ENCODE data around the gene MTA1.

DNA sequence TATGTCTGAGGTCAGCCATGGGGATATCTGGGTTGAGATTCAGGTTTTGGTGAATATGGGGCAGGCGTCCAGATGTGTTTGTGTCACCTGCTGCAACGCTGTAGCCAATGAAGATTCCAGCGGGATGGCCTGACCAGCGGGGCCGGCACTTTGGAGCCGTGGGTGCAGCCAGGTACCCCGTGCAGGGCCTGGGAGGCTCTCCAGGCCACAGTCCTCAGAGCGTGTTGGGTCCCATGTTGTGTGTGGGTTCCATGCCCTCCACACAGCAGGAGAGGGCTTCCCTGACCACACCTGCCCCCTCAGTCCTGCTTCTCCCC, 24.1 kb upstream of the MTA1 start:
- TF ChIP-seq, protein P1, sequence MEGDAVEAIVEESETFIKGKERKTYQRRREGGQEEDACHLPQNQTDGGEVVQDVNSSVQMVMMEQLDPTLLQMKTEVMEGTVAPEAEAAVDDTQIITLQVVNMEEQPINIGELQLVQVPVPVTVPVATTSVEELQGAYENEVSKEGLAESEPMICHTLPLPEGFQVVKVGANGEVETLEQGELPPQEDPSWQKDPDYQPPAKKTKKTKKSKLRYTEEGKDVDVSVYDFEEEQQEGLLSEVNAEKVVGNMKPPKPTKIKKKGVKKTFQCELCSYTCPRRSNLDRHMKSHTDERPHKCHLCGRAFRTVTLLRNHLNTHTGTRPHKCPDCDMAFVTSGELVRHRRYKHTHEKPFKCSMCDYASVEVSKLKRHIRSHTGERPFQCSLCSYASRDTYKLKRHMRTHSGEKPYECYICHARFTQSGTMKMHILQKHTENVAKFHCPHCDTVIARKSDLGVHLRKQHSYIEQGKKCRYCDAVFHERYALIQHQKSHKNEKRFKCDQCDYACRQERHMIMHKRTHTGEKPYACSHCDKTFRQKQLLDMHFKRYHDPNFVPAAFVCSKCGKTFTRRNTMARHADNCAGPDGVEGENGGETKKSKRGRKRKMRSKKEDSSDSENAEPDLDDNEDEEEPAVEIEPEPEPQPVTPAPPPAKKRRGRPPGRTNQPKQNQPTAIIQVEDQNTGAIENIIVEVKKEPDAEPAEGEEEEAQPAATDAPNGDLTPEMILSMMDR (IDR thresholded peaks at IDR 0.05), result no peak
- no peak for TF ChIP-seq EZH2 (IDR thresholded peaks at IDR 0.05; ENCODE audit: borderline replicate concordance, insufficient read depth, low read depth, low read length, poor library complexity, severe bottlenecking)
